Prostate gland (tissue), 2 donors: Measurements from ENCODE around the gene DCST2.

Experiments
- POLR2A ChIP-seq: fragments of 450-650 bp; IDR thresholded peaks from one replicate; pipeline ENCODE4 v1.6.1; 2016; ENCODE audit warnings: antibody characterized with exemption, mild to moderate bottlenecking
- TF ChIP-seq, protein P1 (sequence below), 4 experiments: fragments of 200-600 bp in 2 of 4; fragments of 450-650 bp in 2 of 4; sonication (generic) in 2 of 4; IDR thresholded peaks; 1 replicate in 3 of 4; 2 replicates in 1 of 4; pipeline ENCODE4 v1.5.1; 2016 to 2019; ENCODE audit warnings: antibody characterized with exemption in 4 of 4, mild to moderate bottlenecking in 2 of 4, moderate library complexity in 2 of 4

DNA sequence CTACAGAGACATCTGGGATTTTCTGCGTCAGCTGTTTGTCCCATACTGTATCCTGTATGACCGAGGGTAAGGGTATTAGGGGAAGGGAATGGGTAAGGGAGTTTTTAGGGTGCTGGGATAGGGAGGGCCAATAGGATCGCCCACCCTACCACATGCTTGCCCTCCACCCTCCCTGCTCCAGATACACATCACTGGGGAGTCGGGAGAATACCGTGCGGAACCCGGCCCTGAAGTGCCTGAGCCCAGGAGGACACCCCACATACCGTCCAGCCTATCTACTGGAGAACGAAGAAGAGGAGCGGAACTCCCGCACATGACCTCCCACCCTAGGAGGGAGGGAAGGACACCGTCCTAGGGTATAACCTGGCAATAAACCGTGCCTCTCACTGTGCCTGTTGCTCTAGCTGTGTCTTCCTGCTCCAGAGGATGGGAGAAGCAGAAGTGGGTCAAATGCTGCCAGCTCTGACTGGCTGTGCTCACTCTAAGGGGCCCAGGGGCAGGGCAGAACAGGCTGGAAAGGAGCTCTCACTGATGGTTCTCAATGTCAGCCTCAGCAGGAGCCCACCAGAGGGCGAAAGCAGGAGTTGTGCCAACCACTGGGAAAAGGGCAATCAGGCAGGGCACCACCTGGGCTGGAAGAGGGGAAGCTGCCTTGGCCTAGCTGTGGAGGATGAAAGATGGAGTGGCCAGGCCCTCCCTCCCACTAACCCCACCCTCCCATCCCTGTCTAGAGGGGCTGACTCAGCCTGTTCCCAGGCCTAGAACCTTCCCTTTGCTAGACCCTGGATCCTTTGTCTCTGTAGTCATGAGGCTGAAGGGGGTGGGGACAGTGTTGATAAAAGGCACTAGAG is 40.6 kb downstream of the DCST2 start:
- TF ChIP-seq, protein P1, sequence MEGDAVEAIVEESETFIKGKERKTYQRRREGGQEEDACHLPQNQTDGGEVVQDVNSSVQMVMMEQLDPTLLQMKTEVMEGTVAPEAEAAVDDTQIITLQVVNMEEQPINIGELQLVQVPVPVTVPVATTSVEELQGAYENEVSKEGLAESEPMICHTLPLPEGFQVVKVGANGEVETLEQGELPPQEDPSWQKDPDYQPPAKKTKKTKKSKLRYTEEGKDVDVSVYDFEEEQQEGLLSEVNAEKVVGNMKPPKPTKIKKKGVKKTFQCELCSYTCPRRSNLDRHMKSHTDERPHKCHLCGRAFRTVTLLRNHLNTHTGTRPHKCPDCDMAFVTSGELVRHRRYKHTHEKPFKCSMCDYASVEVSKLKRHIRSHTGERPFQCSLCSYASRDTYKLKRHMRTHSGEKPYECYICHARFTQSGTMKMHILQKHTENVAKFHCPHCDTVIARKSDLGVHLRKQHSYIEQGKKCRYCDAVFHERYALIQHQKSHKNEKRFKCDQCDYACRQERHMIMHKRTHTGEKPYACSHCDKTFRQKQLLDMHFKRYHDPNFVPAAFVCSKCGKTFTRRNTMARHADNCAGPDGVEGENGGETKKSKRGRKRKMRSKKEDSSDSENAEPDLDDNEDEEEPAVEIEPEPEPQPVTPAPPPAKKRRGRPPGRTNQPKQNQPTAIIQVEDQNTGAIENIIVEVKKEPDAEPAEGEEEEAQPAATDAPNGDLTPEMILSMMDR (IDR thresholded peaks at IDR 0.05), result no peak
- TF ChIP-seq POLR2A, result no peak
